HepG2 (cell line): Measurements from ENCODE around the gene LSMEM2. TPM values are rescaled to one million over a fixed set of nuclear protein-coding genes. Genes with fewer than 3 reads are reported as not detected.
A peak's percentile ranks its signal among the peaks of the same experiment; 100 is the strongest.

Experiments
- AKAP8 ChIP-seq: sonication (generic); formaldehyde crosslinking; IDR thresholded peaks from 2 replicates; pipeline ENCODE4 v1.5.1; 2020; ENCODE audit warnings: mild to moderate bottlenecking, missing genetic modification reagents
- MYC ChIP-seq: sonication (generic); formaldehyde crosslinking; IDR thresholded peaks from 2 replicates; pipeline ENCODE4 v1.9.0; 2021; ENCODE audit warnings: missing genetic modification reagents, borderline replicate concordance
- PHF20 ChIP-seq: sonication (generic); formaldehyde crosslinking; IDR thresholded peaks from 2 replicates; pipeline ENCODE4 v1.5.0; 2020; ENCODE audit warnings: mild to moderate bottlenecking, missing genetic modification reagents
- RBM39 ChIP-seq: fragments of 200-400 bp; formaldehyde crosslinking; IDR thresholded peaks from one replicate; pipeline ENCODE4 v1.6.1; 2018; ENCODE audit warnings: antibody characterized with exemption, mild to moderate bottlenecking, low read depth, low read length; ENCODE audit not compliant: poor library complexity, severe bottlenecking
- REST ChIP-seq, 2 experiments: IDR thresholded peaks; 2 replicates each; pipeline ENCODE4 v1.6.1; 2011 to 2012; ENCODE audit warnings: low read length in 2 of 2, borderline replicate concordance in 1 of 2, low read depth in 1 of 2, mild to moderate bottlenecking in 1 of 2, moderate library complexity in 1 of 2
- SP4 ChIP-seq: sonication (generic); formaldehyde crosslinking; IDR thresholded peaks from 2 replicates; pipeline ENCODE4 v1.8.1; 2023; ENCODE audit warnings: mild to moderate bottlenecking, missing genetic modification reagents
- TFDP1 ChIP-seq: IDR thresholded peaks from 2 replicates; pipeline ENCODE4 v1.6.1; 2016; ENCODE audit warnings: missing compliant biosample characterization, missing genetic modification reagents, borderline replicate concordance
- ZBTB20 ChIP-seq: sonication (generic); formaldehyde crosslinking; IDR thresholded peaks from 2 replicates; pipeline ENCODE4 v1.8.1; 2023; ENCODE audit warnings: missing genetic modification reagents, low read depth, mild to moderate bottlenecking, borderline replicate concordance
- ZFYVE20 ChIP-seq: sonication (generic); formaldehyde crosslinking; IDR thresholded peaks from 2 replicates; pipeline ENCODE4 v1.8.0; 2023; ENCODE audit warnings: low read depth, mild to moderate bottlenecking, moderate library complexity, missing genetic modification reagents, borderline replicate concordance
- ZMAT3 ChIP-seq: sonication (generic); formaldehyde crosslinking; conservative IDR thresholded peaks from 2 replicates; pipeline ENCODE4 v1.7.0; 2021; ENCODE audit warnings: missing genetic modification reagents
- ZNF142 ChIP-seq: sonication (generic); formaldehyde crosslinking; IDR thresholded peaks from 2 replicates; pipeline ENCODE4 v1.4.0; 2020; ENCODE audit warnings: missing genetic modification reagents
- ZNF503 ChIP-seq: sonication (generic); formaldehyde crosslinking; IDR thresholded peaks from 2 replicates; pipeline ENCODE4 v1.4.0; 2020; ENCODE audit warnings: missing genetic modification reagents
- ZNF589 ChIP-seq: sonication (generic); formaldehyde crosslinking; conservative IDR thresholded peaks from 2 replicates; pipeline ENCODE4 v1.8.0; 2022; ENCODE audit warnings: mild to moderate bottlenecking, moderate library complexity, missing genetic modification reagents
- ZNF703 ChIP-seq: sonication (generic); formaldehyde crosslinking; IDR thresholded peaks from 2 replicates; pipeline ENCODE4 v1.5.1; 2020; ENCODE audit warnings: missing genetic modification reagents, mild to moderate bottlenecking, moderate library complexity, borderline replicate concordance
- ZSCAN9 ChIP-seq: IDR thresholded peaks from 2 replicates; pipeline ENCODE4 v1.6.1; 2016; ENCODE audit warnings: borderline replicate concordance
- polyA plus RNA-seq, 8 experiments: library from polyadenylated mRNA; depleted of rRNA in 3 of 8; stranded (reverse) in 7 of 8; unstranded in 1 of 8; fragments of >200 nt; fragmentation: Illumina TruSeq in 4 of 8; extraction: Trizol in 4 of 8; gene quantifications; 2 replicates each; pipeline versions ENCODE4 v1.2.1 to v1.2.3, GENCODE V29; 2011 to 2016; ENCODE audit warnings: low read depth in 4 of 8, missing spikeins in 1 of 8, mixed read lengths in 1 of 8; ENCODE audit not compliant: insufficient read depth in 1 of 8
- total RNA-seq, 5 experiments: library from RNA; depleted of rRNA; stranded (reverse); fragments of >200 nt; fragmentation: Illumina TruSeq; extraction: Trizol; gene quantifications; 2 replicates each; pipeline ENCODE4 v1.2.3, GENCODE V29; 2016; ENCODE audit warnings: low read depth in 1 of 5

The LSMEM2 gene
- total and polyA plus RNA-seq, 2 of the 13 experiments (the other 11 are each of a cell fraction or from before 2014, with no cell fraction given) = 0.07 to 0.41 TPM

- TF ChIP-seq ZNF503 (CRISPR knock-in tag) (no peak), RBM39 (no peak), ZSCAN9 (no peak), AKAP8 (CRISPR knock-in tag) (peak; percentile 87), PHF20 (CRISPR knock-in tag) (peak; percentile 92), REST (IDR thresholded peaks at IDR 0.05; ENCODE audit: borderline replicate concordance in 1 of 2, low read depth in 1 of 2, low read length in 2 of 2) (peak in 1 of 2 experiments; percentile 50; a peak in 1 of 4 replicates), ZFYVE20 (CRISPR knock-in tag) (no peak), ZNF703 (CRISPR knock-in tag) (no peak), ZNF589 (CRISPR knock-in tag) (no peak), MYC (CRISPR knock-in tag) (peak; percentile 78), ZNF142 (CRISPR knock-in tag) (no peak), ZBTB20 (CRISPR knock-in tag) (no peak), ZMAT3 (CRISPR knock-in tag) (peak; percentile 40; the same call in 1 of the 2 replicates), TFDP1 (CRISPR knock-in tag) (peak; percentile 69; the same call in 1 of the 2 replicates), SP4 (CRISPR knock-in tag) (0 out of 2 replicates have a peak, but pooled peaks have one; percentile 8)
These were observed 49.2 kb downstream of the LSMEM2 start, which contains the start of gene TUSC2 (continued) for GRCh38 chr3:50327943-50328691.
